ENCODE data around the gene DOCK1. TPM values are rescaled to one million over a fixed set of nuclear protein-coding genes. Genes with fewer than 3 reads are reported as not detected.

The DOCK1 gene
- total RNA-seq, 3 donors from 2014 or later: 50.4 to 101 (median 69.2) TPM

DNA sequence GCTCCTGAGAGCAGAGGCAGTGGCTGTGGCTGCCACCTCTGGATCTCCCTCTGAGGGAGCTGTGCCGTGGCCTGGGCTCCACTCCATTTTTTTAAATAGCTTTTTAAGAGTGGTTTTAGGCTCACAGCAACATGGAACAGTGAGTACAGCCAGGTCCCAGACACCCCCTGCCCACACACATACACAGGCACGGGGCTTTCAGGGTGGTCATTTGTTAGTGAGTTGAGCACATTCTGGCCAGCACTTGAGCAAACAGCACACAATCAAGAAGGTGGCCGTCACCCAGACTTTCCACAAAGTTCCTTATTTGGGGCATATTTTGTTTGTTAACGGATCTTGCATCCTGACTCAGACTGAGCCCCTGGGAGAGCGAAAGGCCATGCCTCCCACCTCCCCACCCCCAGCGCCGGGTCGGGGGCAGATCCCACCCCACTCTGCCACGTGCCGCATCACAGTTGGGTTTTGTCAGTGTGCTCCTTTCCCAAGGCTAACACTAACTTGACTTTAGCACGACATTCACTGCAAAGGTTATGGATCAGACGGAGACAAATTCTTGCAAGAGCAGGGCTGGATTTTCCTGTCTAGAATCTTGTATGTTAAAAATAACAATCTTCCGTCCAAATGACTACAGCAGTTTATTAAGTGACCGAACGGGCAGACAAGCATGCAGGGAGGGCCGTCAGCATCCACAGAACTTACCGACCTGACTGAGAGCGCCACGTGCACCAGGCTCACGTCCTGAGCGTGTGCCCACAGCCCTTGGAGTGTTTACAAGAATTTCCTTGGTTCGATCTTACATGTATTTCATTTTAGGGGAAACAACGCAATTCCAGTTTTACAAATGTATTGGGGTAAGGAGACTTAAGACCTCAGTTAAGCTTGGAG is 487.4 kb downstream of the DOCK1 start:
- no peaks in the 10 kb centered on the region for H3K27me3 ChIP-seq
- H3K9me3 ChIP-seq: no peaks in the 10 kb centered on the region
- H3K36me3 ChIP-seq: no peaks in the 10 kb centered on the region
- H3K4me1 ChIP-seq: no peaks in the 10 kb centered on the region
- no peak overlapping the region for H3K4me3 ChIP-seq
- peak in 1 of 2 donors; percentile 19 for DNase-seq (ENCODE audit: low spot score in 2 of 2)
- no peak for TF ChIP-seq CTCF (IDR thresholded peaks at IDR 0.05)
- no peak for TF ChIP-seq POLR2A (IDR thresholded peaks at IDR 0.05)
- TF ChIP-seq POLR2AphosphoS5 (IDR thresholded peaks at IDR 0.05): no peak
- intact Hi-C loops (cut with DNase I; ENCODE audit: low total_unique reads): no loop called here
- no peak overlapping the region for H3K27ac ChIP-seq

DNA sequence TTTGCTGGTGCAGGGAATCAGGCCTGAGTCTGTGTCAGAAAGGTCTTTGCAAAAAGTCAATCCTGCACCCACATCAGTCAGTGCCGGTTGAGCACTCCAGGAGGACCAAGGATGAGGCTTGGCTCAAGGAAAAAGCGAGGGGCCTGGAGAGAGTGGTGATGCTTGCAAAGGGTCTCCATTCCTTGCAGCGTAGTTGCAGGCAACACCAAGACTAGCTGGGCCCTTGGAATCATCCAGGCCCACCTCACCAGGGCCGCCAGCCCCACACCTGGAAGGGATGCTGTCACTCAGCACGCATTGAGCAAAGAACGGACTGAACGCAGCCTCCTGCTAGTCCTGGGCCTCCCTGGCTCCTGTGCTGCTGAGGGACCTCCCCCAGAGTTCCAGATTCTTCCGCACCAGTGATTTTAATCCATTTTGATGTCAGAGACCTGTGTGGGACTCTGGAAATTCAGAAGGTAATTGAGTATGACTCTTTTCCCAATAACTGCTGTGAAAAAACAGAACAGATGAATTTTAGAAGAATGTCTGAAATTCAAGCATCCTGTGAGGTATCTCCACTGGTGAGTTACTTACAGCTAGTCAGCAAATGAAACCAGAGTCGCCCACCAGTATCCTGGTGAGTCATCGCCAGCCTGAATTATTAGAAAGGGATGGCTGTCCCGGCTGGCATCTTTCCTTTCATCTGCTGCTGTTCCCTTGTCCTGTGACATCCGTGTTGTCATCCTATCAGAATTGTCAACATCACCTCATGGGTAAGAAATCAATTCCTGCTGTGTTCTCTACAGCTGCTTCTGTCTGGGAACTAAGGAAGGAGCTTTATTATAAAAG is 493.1 kb downstream of the DOCK1 start:
- H3K36me3 ChIP-seq: no peaks in the 10 kb centered on the region
- no peak overlapping the region for H3K4me3 ChIP-seq
- no peaks in the 10 kb centered on the region for H3K4me1 ChIP-seq
- H3K9me3 ChIP-seq: no peaks in the 10 kb centered on the region
- intact Hi-C loops (cut with DNase I; ENCODE audit: low total_unique reads): no loop called here
- no peak overlapping the region for H3K27ac ChIP-seq
- DNase-seq (ENCODE audit: low spot score in 2 of 2): no peak
- TF ChIP-seq POLR2A (IDR thresholded peaks at IDR 0.05) (no peak), POLR2AphosphoS5 (IDR thresholded peaks at IDR 0.05) (no peak), CTCF (IDR thresholded peaks at IDR 0.05) (no peak)
- no peaks in the 10 kb centered on the region for H3K27me3 ChIP-seq

GRCh38 chr10:127398971-127399365 is 493.7 kb downstream of the DOCK1 start:
- H3K4me1 ChIP-seq: no peaks in the 10 kb centered on the region
- H3K36me3 ChIP-seq: no peaks in the 10 kb centered on the region
- H3K4me3 ChIP-seq: no peak overlapping the region
- no peaks in the 10 kb centered on the region for H3K9me3 ChIP-seq
- H3K27ac ChIP-seq: no peak overlapping the region
- no peaks in the 10 kb centered on the region for H3K27me3 ChIP-seq
- no peak for DNase-seq (ENCODE audit: low spot score in 2 of 2)
- intact Hi-C loops (cut with DNase I; ENCODE audit: low total_unique reads): no loop called here
- TF ChIP-seq POLR2A (IDR thresholded peaks at IDR 0.05) (no peak), POLR2AphosphoS5 (IDR thresholded peaks at IDR 0.05) (no peak), CTCF (IDR thresholded peaks at IDR 0.05) (no peak)

- H3K4me1 ChIP-seq: no peaks in the 10 kb centered on the region
- TF ChIP-seq POLR2AphosphoS5 (IDR thresholded peaks at IDR 0.05): no peak
- no peak for TF ChIP-seq POLR2A (IDR thresholded peaks at IDR 0.05)
- TF ChIP-seq CTCF (IDR thresholded peaks at IDR 0.05): no peak
- H3K27me3 ChIP-seq: no peaks in the 10 kb centered on the region
- H3K4me3 ChIP-seq: no peak overlapping the region
- no peaks in the 10 kb centered on the region for H3K36me3 ChIP-seq
- DNase-seq (ENCODE audit: low spot score in 2 of 2): no peak
- intact Hi-C loops (cut with DNase I; ENCODE audit: low total_unique reads): loop anchor here (5.0 kb wide), 1 partner anchor 1297 kb away; no protein-coding TSS in a partner anchor
- no peaks in the 10 kb centered on the region for H3K9me3 ChIP-seq
- no peak overlapping the region for H3K27ac ChIP-seq
These were observed 494.4 kb downstream of the DOCK1 start for GRCh38 chr10:127399668-127400067.

Measured in breast epithelium (tissue), 4 donors.